Measurements from ENCODE around the gene TRIM6.

GRCh38 chr11:5591613-5592012, 4.8 kb upstream of the TRIM6 start:
- no peak for TF ChIP-seq CTCF (IDR thresholded peaks at IDR 0.05)
- no peak for TF ChIP-seq NR2C2 (CRISPR knock-in tag; IDR thresholded peaks at IDR 0.05)
- TF ChIP-seq USF2 (CRISPR knock-in tag; IDR thresholded peaks at IDR 0.05), result no peak
- no peak for TF ChIP-seq USF1 (CRISPR knock-in tag; IDR thresholded peaks at IDR 0.05)
- no peak for TF ChIP-seq CREB1 (CRISPR knock-in tag; IDR thresholded peaks at IDR 0.05)

All from WTC11 (cell line).